Liver (tissue), 9 donors: ENCODE data around the gene FADS1. TPM values are rescaled to one million over a fixed set of nuclear protein-coding genes. Genes with fewer than 3 reads are reported as not detected.

ENCODE experiments used
- DNase-seq: peaks from one replicate; pipeline ENCODE4 v3.0.0-alpha.2; 2017; ENCODE audit warnings: low spot score
- H3K27ac ChIP-seq, 2 donors: one replicate each; pipeline ENCODE4 v1.7.0; 2013; ENCODE audit warnings: inconsistent platforms in 2 of 2, low read length in 2 of 2, control low read depth in 1 of 2, low read depth in 1 of 2, mild to moderate bottlenecking in 1 of 2
- H3K27me3 ChIP-seq, 4 donors: one replicate each; pipeline versions ENCODE4 v1.6.1 to v1.7.0; 2013; ENCODE audit warnings: low read length in 3 of 4, inconsistent platforms in 1 of 4, mild to moderate bottlenecking in 1 of 4, moderate library complexity in 1 of 4; ENCODE audit not compliant: control insufficient read depth in 4 of 4, insufficient read depth in 4 of 4
- H3K36me3 ChIP-seq, 4 donors: one replicate each; pipeline versions ENCODE4 v1.6.1 to v1.7.0; 2013; ENCODE audit warnings: low read length in 3 of 4, mild to moderate bottlenecking in 3 of 4, low read depth in 1 of 4, moderate library complexity in 1 of 4; ENCODE audit not compliant: control insufficient read depth in 4 of 4, insufficient read depth in 3 of 4
- H3K4me1 ChIP-seq, 4 donors: one replicate each; pipeline versions ENCODE4 v1.6.1 to v1.7.0; 2013; ENCODE audit warnings: low read length in 3 of 4, mild to moderate bottlenecking in 3 of 4, moderate library complexity in 1 of 4; ENCODE audit not compliant: control insufficient read depth in 4 of 4, insufficient read depth in 4 of 4
- H3K4me3 ChIP-seq, 3 donors: one replicate each; pipeline versions ENCODE4 v1.6.1 to v1.7.0; 2013; ENCODE audit warnings: low read length in 3 of 3, control low read depth in 1 of 3, low read depth in 1 of 3, mild to moderate bottlenecking in 1 of 3
- H3K9ac ChIP-seq, 2 donors: one replicate each; pipeline ENCODE4 v1.7.0; 2013; ENCODE audit warnings: low read length in 2 of 2, mild to moderate bottlenecking in 2 of 2, moderate library complexity in 2 of 2, control low read depth in 1 of 2, low read depth in 1 of 2
- H3K9me3 ChIP-seq, 4 donors: one replicate each; pipeline versions ENCODE4 v1.6.1 to v1.7.0; 2013; ENCODE audit warnings: low read length in 3 of 4; ENCODE audit not compliant: control insufficient read depth in 4 of 4
- CTCF ChIP-seq: fragments of 150-350 bp; IDR thresholded peaks from 2 replicates; pipeline ENCODE4 v1.5.1; 2017; ENCODE audit warnings: improper control_type of control experiment, low read depth, low read length; ENCODE audit not compliant: missing input control
- EGR1 ChIP-seq, 2 donors: IDR thresholded peaks; 2 replicates each; pipeline ENCODE4 v1.6.1; 2016 to 2018; ENCODE audit warnings: antibody characterized with exemption in 2 of 2, low read depth in 2 of 2
- FOXA1 ChIP-seq: IDR thresholded peaks from 2 replicates; pipeline ENCODE4 v1.6.1; 2016; ENCODE audit warnings: antibody characterized with exemption
- HNF4G ChIP-seq: IDR thresholded peaks from 2 replicates; pipeline ENCODE4 v1.6.1; 2016; ENCODE audit warnings: antibody characterized with exemption
- JUND ChIP-seq, 2 donors: IDR thresholded peaks; 2 replicates each; pipeline ENCODE4 v1.6.1; 2016; ENCODE audit warnings: antibody characterized with exemption in 2 of 2
- MAX ChIP-seq: IDR thresholded peaks from 2 replicates; pipeline ENCODE4 v1.6.1; 2016; ENCODE audit warnings: antibody characterized with exemption
- NR2F2 ChIP-seq: IDR thresholded peaks from 2 replicates; pipeline ENCODE4 v1.6.1; 2016; ENCODE audit warnings: antibody characterized with exemption
- RAD21 ChIP-seq, 2 donors: IDR thresholded peaks; 2 replicates each; pipeline ENCODE4 v1.6.1; 2016; ENCODE audit warnings: antibody characterized with exemption in 2 of 2, mild to moderate bottlenecking in 2 of 2
- REST ChIP-seq: IDR thresholded peaks from 2 replicates; pipeline ENCODE4 v1.6.1; 2016; ENCODE audit warnings: antibody characterized with exemption, mild to moderate bottlenecking
- SP1 ChIP-seq: IDR thresholded peaks from 2 replicates; pipeline ENCODE4 v1.6.1; 2018; ENCODE audit warnings: antibody characterized with exemption, mild to moderate bottlenecking
- YY1 ChIP-seq: IDR thresholded peaks from 2 replicates; pipeline ENCODE4 v1.6.1; 2016; ENCODE audit warnings: antibody characterized with exemption, mild to moderate bottlenecking
- ZBTB33 ChIP-seq: IDR thresholded peaks from 2 replicates; pipeline ENCODE4 v1.6.1; 2016; ENCODE audit warnings: antibody characterized with exemption
- WGBS: extraction: QIAGEN DNeasy Blood & Tissue Kit; methylation state at CpG from one replicate; pipeline ENCODE4 v1.1.7; 2013; 5-methylcytosine and 5-hydroxymethylcytosine counted together
- polyA plus RNA-seq, 2 donors: library from polyadenylated mRNA; stranded (reverse) in 1 of 2; unstranded in 1 of 2; fragments of 200-250 nt in 1 of 2; fragments of >200 nt in 1 of 2; fragmentation: Nextera tagmentation in 1 of 2; extraction: Ambion mirVana in 1 of 2; gene quantifications; one replicate each; pipeline versions ENCODE4 v1.2.1 to v1.2.3, GENCODE V29; 2013 to 2015
- total RNA-seq, 2 donors: library from RNA; depleted of rRNA; stranded (reverse); fragments of >200 nt; gene quantifications; one replicate each; pipeline ENCODE4 v1.2.3, GENCODE V29; 2014
- donor health status: healthy.
- donor health status: healthy.
- donor health status: healthy.
- donor health status: healthy.
- donor health status: healthy.

The FADS1 gene
- total and polyA plus RNA-seq, 4 donors: 16.8 to 137 (median 58.7) TPM

GRCh38 chr11:61795876-61796526, 20.8 kb downstream of the FADS1 start:
- DNase-seq: no peak
- no peak overlapping the region for H3K27ac ChIP-seq

More at GRCh38 chr11:61795876-61796526, 20.8 kb downstream of the FADS1 start:
- H3K36me3 ChIP-seq: no peaks in the 10 kb centered on the region
- TF ChIP-seq YY1 (no peak), JUND (IDR thresholded peaks at IDR 0.05) (no peak), NR2F2 (no peak), FOXA1 (no peak), EGR1 (IDR thresholded peaks at IDR 0.05; ENCODE audit: low read depth in 2 of 2) (no peak), ZBTB33 (no peak), HNF4G (no peak), REST (no peak), MAX (no peak), RAD21 (IDR thresholded peaks at IDR 0.05) (no peak), CTCF (no peak), SP1 (no peak)
- H3K4me3 ChIP-seq: no peak overlapping the region
- 91% methylated on average over 18 of the region's 18 CpGs for WGBS
- no peaks in the 10 kb centered on the region for H3K27me3 ChIP-seq
- no peak overlapping the region for H3K9ac ChIP-seq
- peaks cover 0 to 27% (median 22%) of the 10 kb centered on the region in 4 donors for H3K4me1 ChIP-seq
- no peaks in the 10 kb centered on the region for H3K9me3 ChIP-seq
